ENCODE measurements around the gene FGD5. TPM values are rescaled to one million over a fixed set of nuclear protein-coding genes. Genes with fewer than 3 reads are reported as not detected.

FGD5 gene
- total RNA-seq, 1 donor from 2014 or later: 0.24 TPM

GRCh38 chr3:14947886-14948608, 129.3 kb downstream of the FGD5 start:
- H3K4me1 Mint-ChIP-seq: peaks cover 20% of the 10 kb centered on the region
- DNase-seq (ENCODE audit: low spot score): peak; percentile 98
- Histone ChIP-seq H3F3A (ENCODE audit: low read depth) (peaks cover 46% of the 10 kb centered on the region), H3K9me3 (ENCODE audit: low read depth) (no peaks in the 10 kb centered on the region), H3K4me3 (peak overlapping the region; percentile 99), H3K79me2 (ENCODE audit: low read depth) (peaks cover 90% of the 10 kb centered on the region), H3K4me1 (peaks cover 22% of the 10 kb centered on the region), H3K36me3 (peaks cover 7% of the 10 kb centered on the region), H3K27ac (peak overlapping the region; percentile 100), H4K20me1 (ENCODE audit: low read depth) (peaks cover 57% of the 10 kb centered on the region), H3K27me3 (no peaks in the 10 kb centered on the region), H3K4me2 (peak overlapping the region; percentile 99), H3K9ac (peak overlapping the region; percentile 93), H2AFZ (replicated peaks) (peak overlapping the region; percentile 59)
- peak overlapping the region; percentile 96 for H3K4me3 Mint-ChIP-seq
- peaks cover 17% of the 10 kb centered on the region for H3K36me3 Mint-ChIP-seq
- TF ChIP-seq EZH2 (IDR thresholded peaks at IDR 0.05): no peak
- TF ChIP-seq CTCF (IDR thresholded peaks at IDR 0.05): no peak
- TF ChIP-seq EZH2phosphoT487 (IDR thresholded peaks at IDR 0.05): no peak
- no peaks in the 10 kb centered on the region for H3K27me3 Mint-ChIP-seq (ENCODE audit: insufficient read depth, low read depth)
- no peaks in the 10 kb centered on the region for H3K9me3 Mint-ChIP-seq
- peak overlapping the region; percentile 100 for H3K27ac Mint-ChIP-seq

- H3K79me2 ChIP-seq (ENCODE audit: low read depth): peaks cover 90% of the 10 kb centered on the region
- Mint-ChIP-seq H3K27me3 (ENCODE audit: insufficient read depth, low read depth) (no peaks in the 10 kb centered on the region), H3K9me3 (no peaks in the 10 kb centered on the region)
These were observed 129.9 kb downstream of the FGD5 start for GRCh38 chr3:14948609-14949038.

GRCh38 chr3:14949126-14949525, 130.4 kb downstream of the FGD5 start:
- H3K79me2 ChIP-seq (ENCODE audit: low read depth): peaks cover 90% of the 10 kb centered on the region
- Mint-ChIP-seq H3K4me3 (peak overlapping the region; percentile 96), H3K27ac (peak overlapping the region; percentile 23), H3K27me3 (ENCODE audit: insufficient read depth, low read depth) (no peaks in the 10 kb centered on the region), H3K36me3 (peaks cover 13% of the 10 kb centered on the region), H3K9me3 (no peaks in the 10 kb centered on the region), H3K4me1 (peaks cover 20% of the 10 kb centered on the region)
- H3K4me2 ChIP-seq: peak overlapping the region; percentile 92
- H3K27me3 ChIP-seq: no peaks in the 10 kb centered on the region
- peaks cover 22% of the 10 kb centered on the region for H3K4me1 ChIP-seq
- TF ChIP-seq CTCF (IDR thresholded peaks at IDR 0.05): no peak
- no peak for TF ChIP-seq EZH2 (IDR thresholded peaks at IDR 0.05)
- TF ChIP-seq EZH2phosphoT487 (IDR thresholded peaks at IDR 0.05): no peak
- no peak overlapping the region for H3K27ac ChIP-seq
- peak overlapping the region; percentile 79 for H2AFZ ChIP-seq (replicated peaks)
- peak overlapping the region; percentile 33 for H3K9ac ChIP-seq
- H4K20me1 ChIP-seq (ENCODE audit: low read depth): peaks cover 51% of the 10 kb centered on the region
- H3K4me3 ChIP-seq: peak overlapping the region; percentile 99
- H3F3A ChIP-seq (ENCODE audit: low read depth): peaks cover 46% of the 10 kb centered on the region
- no peaks in the 10 kb centered on the region for H3K9me3 ChIP-seq (ENCODE audit: low read depth)
- DNase-seq (ENCODE audit: low spot score): peak; percentile 27
- H3K36me3 ChIP-seq: peaks cover 6% of the 10 kb centered on the region

More at GRCh38 chr3:14948609-14949038, 129.9 kb downstream of the FGD5 start:
- H3K27me3 ChIP-seq: no peaks in the 10 kb centered on the region
- H3K9ac ChIP-seq: peak overlapping the region; percentile 33
- H2AFZ ChIP-seq (replicated peaks): peak overlapping the region; percentile 79
- peak overlapping the region; percentile 99 for H3K4me3 ChIP-seq
- H3K4me2 ChIP-seq: peak overlapping the region; percentile 92
- H3K4me1 Mint-ChIP-seq: peaks cover 20% of the 10 kb centered on the region
- peaks cover 7% of the 10 kb centered on the region for H3K36me3 ChIP-seq
- peaks cover 46% of the 10 kb centered on the region for H3F3A ChIP-seq (ENCODE audit: low read depth)
- H3K27ac ChIP-seq: no peak overlapping the region
- peaks cover 22% of the 10 kb centered on the region for H3K4me1 ChIP-seq
- H3K36me3 Mint-ChIP-seq: peaks cover 14% of the 10 kb centered on the region
- H4K20me1 ChIP-seq (ENCODE audit: low read depth): peaks cover 57% of the 10 kb centered on the region
- no peak for TF ChIP-seq CTCF (IDR thresholded peaks at IDR 0.05)
- no peak for TF ChIP-seq EZH2 (IDR thresholded peaks at IDR 0.05)
- no peak for TF ChIP-seq EZH2phosphoT487 (IDR thresholded peaks at IDR 0.05)
- H3K4me3 Mint-ChIP-seq: peak overlapping the region; percentile 96
- H3K27ac Mint-ChIP-seq: peak overlapping the region; percentile 23
- no peak for DNase-seq (ENCODE audit: low spot score)
- no peaks in the 10 kb centered on the region for H3K9me3 ChIP-seq (ENCODE audit: low read depth)

Measured in neural progenitor cell (in vitro differentiated cells).